Osteocyte (in vitro differentiated cells): ENCODE data around the gene DSP. TPM values are rescaled to one million over a fixed set of nuclear protein-coding genes. Genes with fewer than 3 reads are reported as not detected.
A peak's percentile ranks its signal among the peaks of the same experiment; 100 is the strongest.

Experiments used
- DNase-seq: peaks from one replicate; pipeline ENCODE4 v3.0.0; 2021; ENCODE audit warnings: mixed read lengths; ENCODE audit not compliant: unreplicated experiment; ENCODE audit errors: extremely low spot score
- H3K27ac Mint-ChIP-seq: one replicate; pipeline ENCODE4 v1.8.0; 2021; ENCODE audit warnings: mild to moderate bottlenecking, mixed read lengths; ENCODE audit not compliant: unreplicated experiment
- H3K27me3 Mint-ChIP-seq: one replicate; pipeline ENCODE4 v1.8.0; 2021; ENCODE audit warnings: mixed read lengths; ENCODE audit not compliant: unreplicated experiment
- H3K36me3 Mint-ChIP-seq: one replicate; pipeline ENCODE4 v1.8.0; 2021; ENCODE audit warnings: mixed read lengths; ENCODE audit not compliant: unreplicated experiment
- H3K4me1 Mint-ChIP-seq: one replicate; pipeline ENCODE4 v1.8.0; 2021; ENCODE audit warnings: mixed read lengths; ENCODE audit not compliant: unreplicated experiment
- H3K4me3 Mint-ChIP-seq: one replicate; pipeline ENCODE4 v1.8.0; 2021; ENCODE audit warnings: mild to moderate bottlenecking, moderate library complexity, mixed read lengths; ENCODE audit not compliant: unreplicated experiment
- H3K9me3 Mint-ChIP-seq: one replicate; pipeline ENCODE4 v1.8.0; 2021; ENCODE audit warnings: mixed read lengths; ENCODE audit not compliant: unreplicated experiment
- total RNA-seq: library from RNA; stranded (reverse); gene quantifications from 2 replicates; pipeline ENCODE4 v1.2.1, GENCODE V29; 2021
- TF ChIP-seq, protein P1 (sequence below): fragments of 200-600 bp; sonication (generic); IDR thresholded peaks from 2 replicates; pipeline ENCODE4 v1.5.0; 2021; ENCODE audit warnings: antibody characterized with exemption, mild to moderate bottlenecking, moderate library complexity

The DSP gene
- total RNA-seq, 1 donor from 2014 or later: 124 TPM

DNA sequence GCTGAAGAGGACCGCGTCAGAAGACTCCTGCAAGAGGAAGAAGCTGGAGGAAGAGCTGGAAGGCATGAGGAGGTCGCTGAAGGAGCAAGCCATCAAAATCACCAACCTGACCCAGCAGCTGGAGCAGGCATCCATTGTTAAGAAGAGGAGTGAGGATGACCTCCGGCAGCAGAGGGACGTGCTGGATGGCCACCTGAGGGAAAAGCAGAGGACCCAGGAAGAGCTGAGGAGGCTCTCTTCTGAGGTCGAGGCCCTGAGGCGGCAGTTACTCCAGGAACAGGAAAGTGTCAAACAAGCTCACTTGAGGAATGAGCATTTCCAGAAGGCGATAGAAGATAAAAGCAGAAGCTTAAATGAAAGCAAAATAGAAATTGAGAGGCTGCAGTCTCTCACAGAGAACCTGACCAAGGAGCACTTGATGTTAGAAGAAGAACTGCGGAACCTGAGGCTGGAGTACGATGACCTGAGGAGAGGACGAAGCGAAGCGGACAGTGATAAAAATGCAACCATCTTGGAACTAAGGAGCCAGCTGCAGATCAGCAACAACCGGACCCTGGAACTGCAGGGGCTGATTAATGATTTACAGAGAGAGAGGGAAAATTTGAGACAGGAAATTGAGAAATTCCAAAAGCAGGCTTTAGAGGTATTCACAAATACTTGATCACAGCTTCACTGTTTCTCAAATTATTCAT, 39.6 kb downstream of the DSP start:
- no peaks in the 10 kb centered on the region for H3K4me1 Mint-ChIP-seq
- H3K36me3 Mint-ChIP-seq: peaks cover 65% of the 10 kb centered on the region
- H3K4me3 Mint-ChIP-seq: no peak overlapping the region
- TF ChIP-seq, protein P1, sequence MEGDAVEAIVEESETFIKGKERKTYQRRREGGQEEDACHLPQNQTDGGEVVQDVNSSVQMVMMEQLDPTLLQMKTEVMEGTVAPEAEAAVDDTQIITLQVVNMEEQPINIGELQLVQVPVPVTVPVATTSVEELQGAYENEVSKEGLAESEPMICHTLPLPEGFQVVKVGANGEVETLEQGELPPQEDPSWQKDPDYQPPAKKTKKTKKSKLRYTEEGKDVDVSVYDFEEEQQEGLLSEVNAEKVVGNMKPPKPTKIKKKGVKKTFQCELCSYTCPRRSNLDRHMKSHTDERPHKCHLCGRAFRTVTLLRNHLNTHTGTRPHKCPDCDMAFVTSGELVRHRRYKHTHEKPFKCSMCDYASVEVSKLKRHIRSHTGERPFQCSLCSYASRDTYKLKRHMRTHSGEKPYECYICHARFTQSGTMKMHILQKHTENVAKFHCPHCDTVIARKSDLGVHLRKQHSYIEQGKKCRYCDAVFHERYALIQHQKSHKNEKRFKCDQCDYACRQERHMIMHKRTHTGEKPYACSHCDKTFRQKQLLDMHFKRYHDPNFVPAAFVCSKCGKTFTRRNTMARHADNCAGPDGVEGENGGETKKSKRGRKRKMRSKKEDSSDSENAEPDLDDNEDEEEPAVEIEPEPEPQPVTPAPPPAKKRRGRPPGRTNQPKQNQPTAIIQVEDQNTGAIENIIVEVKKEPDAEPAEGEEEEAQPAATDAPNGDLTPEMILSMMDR: no peak
- H3K27me3 Mint-ChIP-seq: no peaks in the 10 kb centered on the region
- no peak for DNase-seq
- H3K27ac Mint-ChIP-seq: no peak overlapping the region
- no peaks in the 10 kb centered on the region for H3K9me3 Mint-ChIP-seq

GRCh38 chr6:7585287-7585930, 43.9 kb downstream of the DSP start:
- H3K27ac Mint-ChIP-seq: peak overlapping the region; percentile 44
- no peak overlapping the region for H3K4me3 Mint-ChIP-seq
- TF ChIP-seq, protein P1: no peak
- no peak for DNase-seq
- H3K27me3 Mint-ChIP-seq: no peaks in the 10 kb centered on the region
- H3K36me3 Mint-ChIP-seq: peaks cover 44% of the 10 kb centered on the region
- H3K4me1 Mint-ChIP-seq: peaks cover 27% of the 10 kb centered on the region
- H3K9me3 Mint-ChIP-seq: no peaks in the 10 kb centered on the region

DNA sequence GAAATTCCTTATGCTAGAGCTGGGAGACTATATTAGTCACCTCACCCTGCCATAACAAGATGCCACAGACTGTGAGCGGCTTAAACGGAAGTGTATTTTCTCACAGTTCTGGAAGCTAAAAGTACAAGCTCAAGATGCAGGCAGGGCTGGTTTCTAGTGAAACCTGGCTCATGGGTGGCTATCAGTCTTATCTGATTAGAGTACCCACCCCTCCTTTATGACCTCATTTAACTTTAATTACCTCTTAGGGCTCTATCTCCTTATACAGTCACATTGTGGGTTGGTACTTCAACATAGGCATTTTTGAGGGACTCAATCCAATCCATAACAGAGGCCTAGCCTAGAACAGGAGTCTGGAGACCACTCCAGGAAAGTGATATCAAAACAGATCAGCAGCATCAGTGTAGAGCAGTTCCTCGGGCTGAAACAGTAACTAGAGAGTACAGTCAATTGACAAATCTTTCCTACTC, 46.2 kb downstream of the DSP start:
- H3K9me3 Mint-ChIP-seq: no peaks in the 10 kb centered on the region
- TF ChIP-seq, protein P1: no peak
- H3K27ac Mint-ChIP-seq: peak overlapping the region; percentile 78
- no peaks in the 10 kb centered on the region for H3K27me3 Mint-ChIP-seq
- peaks cover 33% of the 10 kb centered on the region for H3K36me3 Mint-ChIP-seq
- no peak for DNase-seq
- H3K4me1 Mint-ChIP-seq: peaks cover 46% of the 10 kb centered on the region
- no peak overlapping the region for H3K4me3 Mint-ChIP-seq

GRCh38 chr6:7588506-7588905, 47.0 kb downstream of the DSP start:
- H3K27ac Mint-ChIP-seq: no peak overlapping the region
- H3K4me3 Mint-ChIP-seq: no peak overlapping the region
- no peak for DNase-seq

GRCh38 chr6:7589221-7589620, 47.8 kb downstream of the DSP start:
- DNase-seq: no peak
- TF ChIP-seq, protein P1: no peak
- H3K9me3 Mint-ChIP-seq: no peaks in the 10 kb centered on the region
- H3K4me3 Mint-ChIP-seq: peak overlapping the region; percentile 99
- H3K36me3 Mint-ChIP-seq: peaks cover 19% of the 10 kb centered on the region
- peak overlapping the region; percentile 93 for H3K27ac Mint-ChIP-seq
- no peaks in the 10 kb centered on the region for H3K27me3 Mint-ChIP-seq
- H3K4me1 Mint-ChIP-seq: peaks cover 53% of the 10 kb centered on the region

More at GRCh38 chr6:7588506-7588905, 47.0 kb downstream of the DSP start:
- TF ChIP-seq, protein P1: no peak
- peaks cover 53% of the 10 kb centered on the region for H3K4me1 Mint-ChIP-seq
- peaks cover 25% of the 10 kb centered on the region for H3K36me3 Mint-ChIP-seq
- H3K27me3 Mint-ChIP-seq: no peaks in the 10 kb centered on the region
- H3K9me3 Mint-ChIP-seq: no peaks in the 10 kb centered on the region
